ENCODE data around the gene LAIR1.
"Not testable (repeated sequence)": the region's sequence is repeated elsewhere in the genome, so short reads cannot be mapped to it uniquely, and the experiment has no call there.

Gene LAIR1

DNA sequence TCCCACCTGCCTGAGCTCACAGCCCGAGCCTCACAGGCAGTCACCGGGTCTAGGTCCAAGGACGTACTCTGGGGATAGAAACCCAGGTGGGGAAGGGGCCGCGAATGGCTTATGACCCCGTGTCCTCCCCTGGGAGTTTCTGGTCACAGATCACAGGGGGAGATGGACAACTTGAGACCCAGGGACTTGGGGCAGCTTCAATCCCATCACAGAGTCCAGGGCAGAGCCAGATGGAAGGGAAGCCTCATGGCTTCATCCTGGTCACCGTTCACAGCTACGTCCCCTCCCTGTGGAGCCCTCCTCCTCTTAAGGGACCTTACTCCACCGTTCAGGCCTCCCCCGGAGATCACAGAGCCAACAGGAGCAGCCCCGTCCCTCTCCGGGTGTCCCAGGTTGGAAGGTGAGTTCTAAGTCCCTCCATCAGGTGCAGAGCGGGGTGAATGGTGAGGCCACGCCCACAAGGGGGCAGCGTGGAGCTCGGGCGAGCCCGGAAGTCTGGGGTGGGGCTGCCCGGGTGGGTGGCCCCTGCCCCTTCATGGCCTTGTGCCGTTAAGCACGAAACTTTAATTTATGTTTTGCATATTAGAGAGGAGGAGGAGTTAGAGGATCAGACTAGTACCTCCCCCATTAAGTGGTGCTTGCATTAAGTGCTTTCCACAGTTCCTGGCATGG, 5.4 kb downstream of the LAIR1 start:
- not testable (repeated sequence) for DNase-seq (ENCODE audit: low spot score)

GRCh38 chr19:54357381-54357780, 7.3 kb downstream of the LAIR1 start:
- no peak for TF ChIP-seq CTCF (IDR thresholded peaks at IDR 0.05; ENCODE audit: extremely low read depth, missing control alignments)
- DNase-seq (ENCODE audit: low spot score), result no peak

More for the DNA sequence above, 5.4 kb downstream of the LAIR1 start:
- TF ChIP-seq CTCF (IDR thresholded peaks at IDR 0.05; ENCODE audit: extremely low read depth, missing control alignments), result peak; percentile 33

DNA sequence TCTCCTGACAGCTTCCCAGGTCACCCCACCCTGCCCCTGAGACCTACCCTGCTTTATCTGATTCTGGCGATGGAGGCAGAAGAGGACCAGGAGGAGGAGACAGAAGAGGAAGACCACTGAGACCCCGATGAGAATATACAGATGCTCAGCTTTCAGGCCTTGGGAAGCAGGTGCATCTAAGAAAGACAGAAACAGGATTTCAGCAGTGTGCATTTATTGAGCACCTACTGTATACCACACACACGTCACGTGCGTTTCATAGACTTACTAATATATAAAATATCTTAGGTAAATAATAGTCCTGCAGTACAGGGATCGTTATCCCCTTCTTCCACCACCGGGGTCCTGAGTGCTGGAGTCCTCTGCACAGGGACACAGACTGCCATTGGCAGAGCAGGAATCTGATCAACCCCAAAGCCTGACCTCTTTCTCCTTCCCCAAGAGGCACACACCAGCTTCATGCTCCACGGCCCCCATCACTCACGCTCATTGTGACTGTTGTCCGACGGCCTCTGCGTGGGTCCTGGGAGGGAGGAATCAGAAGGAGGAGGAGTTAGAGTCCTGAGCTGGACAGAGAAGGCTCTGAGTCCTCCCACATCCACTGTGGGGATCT, 8.2 kb downstream of the LAIR1 start:
- no peak for TF ChIP-seq CTCF (IDR thresholded peaks at IDR 0.05; ENCODE audit: extremely low read depth, missing control alignments)
- no peak for DNase-seq (ENCODE audit: low spot score)

GRCh38 chr19:54355675-54356074, 9.1 kb downstream of the LAIR1 start:
- TF ChIP-seq CTCF (IDR thresholded peaks at IDR 0.05; ENCODE audit: extremely low read depth, missing control alignments), result no peak
- DNase-seq (ENCODE audit: low spot score), result no peak

DNA sequence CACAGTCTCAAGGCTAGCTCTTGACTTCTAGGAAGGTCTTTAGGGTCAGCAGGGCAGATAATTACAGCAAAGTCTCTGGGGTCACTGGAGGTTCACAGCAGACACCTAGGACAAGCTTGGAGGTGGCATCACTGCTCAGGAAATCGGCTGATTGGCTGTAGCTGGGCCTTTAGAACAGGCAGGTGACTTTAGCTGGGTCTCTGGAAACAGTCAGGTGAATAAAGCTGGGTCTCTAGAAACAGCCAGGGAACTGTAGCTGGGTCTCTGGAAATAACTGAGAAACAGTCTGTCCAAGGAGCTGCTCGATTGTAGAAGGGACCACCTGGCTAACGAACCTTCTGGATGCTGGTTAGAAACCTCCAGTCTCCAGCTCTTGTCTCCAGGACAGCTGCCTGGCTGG, 10.0 kb downstream of the LAIR1 start:
- TF ChIP-seq CTCF (IDR thresholded peaks at IDR 0.05; ENCODE audit: extremely low read depth, missing control alignments), result no peak
- no peak for DNase-seq (ENCODE audit: low spot score)

DNA sequence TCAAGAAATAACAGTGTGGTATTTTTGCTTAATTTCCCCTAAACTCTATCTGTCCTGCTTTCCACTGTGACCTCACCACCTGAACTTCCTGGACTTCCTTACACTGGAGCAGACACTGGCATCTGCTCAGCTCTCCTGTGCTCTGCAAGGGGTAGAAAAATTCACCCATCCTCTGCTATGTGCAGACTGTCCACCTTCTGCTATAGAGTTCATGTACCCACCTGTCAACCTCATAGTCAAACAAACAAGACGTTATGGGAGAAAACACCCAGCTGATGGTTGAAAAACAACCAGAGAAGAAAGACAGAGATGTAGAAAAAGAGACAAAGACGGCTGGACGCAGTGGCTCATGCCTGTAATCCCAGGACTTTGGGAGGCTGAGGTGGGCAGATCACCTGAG, 12.2 kb downstream of the LAIR1 start:
- no peak for TF ChIP-seq CTCF (IDR thresholded peaks at IDR 0.05; ENCODE audit: extremely low read depth, missing control alignments)
- DNase-seq (ENCODE audit: low spot score), result no peak

- DNase-seq (ENCODE audit: low spot score), result no peak
- no peak for TF ChIP-seq CTCF (IDR thresholded peaks at IDR 0.05; ENCODE audit: extremely low read depth, missing control alignments)
These were observed 12.7 kb downstream of the LAIR1 start for GRCh38 chr19:54352041-54352440.

Measured in GM20000 (cell line).